AG09319 (cell line): Measurements from ENCODE around the gene QSER1.

Source experiments
- DNase-seq: peaks from one replicate; pipeline ENCODE4 v3.0.0-alpha.2; 2010; ENCODE audit warnings: low read depth; ENCODE audit errors: extremely low read depth
- CTCF ChIP-seq: IDR thresholded peaks from 2 replicates; pipeline ENCODE4 v1.5.1; 2011; ENCODE audit warnings: low read depth, mild to moderate bottlenecking, inconsistent platforms, low read length, moderate library complexity

QSER1 gene

GRCh38 chr11:33001751-33002542 lies 109.3 kb downstream of the QSER1 start:
- TF ChIP-seq CTCF = no peak
- no peak for DNase-seq

GRCh38 chr11:33005175-33005574 lies 112.6 kb downstream of the QSER1 start:
- DNase-seq = no peak
- TF ChIP-seq CTCF = no peak

GRCh38 chr11:33006010-33006409 lies 113.4 kb downstream of the QSER1 start:
- DNase-seq = no peak
- TF ChIP-seq CTCF = no peak

- no peak for DNase-seq
- TF ChIP-seq CTCF = no peak
Measured at GRCh38 chr11:33013755-33014154, 121.1 kb downstream of the QSER1 start.

- DNase-seq = peak; percentile 72
- TF ChIP-seq CTCF = no peak
Measured at GRCh38 chr11:33015621-33016551, 123.3 kb downstream of the QSER1 start, which contains the start of gene DEPDC7. Gene DEPDC7, plus strand, starts transcription at chr11:33015878. Its CDS starts 78 bp downstream, at chr11:33015956.

- TF ChIP-seq CTCF = no peak
- DNase-seq = no peak
Measured at GRCh38 chr11:33016654-33017053, 124.0 kb downstream of the QSER1 start.

- no peak for TF ChIP-seq CTCF
- DNase-seq = no peak
Measured at GRCh38 chr11:33017478-33017877, 124.9 kb downstream of the QSER1 start.
